Bronchus fibroblast of lung (primary cell): ENCODE data around the gene ZNF121. TPM values are rescaled to one million over a fixed set of nuclear protein-coding genes. Genes with fewer than 3 reads are reported as not detected.

ENCODE experiments used
- total RNA-seq: library from RNA; depleted of rRNA; stranded (reverse); fragments of >200 nt; gene quantifications from 2 replicates; pipeline ENCODE4 v1.2.3, GENCODE V29; 2015

The ZNF121 gene
- total RNA-seq = 15.0 and 15.5 TPM in 2 replicates

DNA sequence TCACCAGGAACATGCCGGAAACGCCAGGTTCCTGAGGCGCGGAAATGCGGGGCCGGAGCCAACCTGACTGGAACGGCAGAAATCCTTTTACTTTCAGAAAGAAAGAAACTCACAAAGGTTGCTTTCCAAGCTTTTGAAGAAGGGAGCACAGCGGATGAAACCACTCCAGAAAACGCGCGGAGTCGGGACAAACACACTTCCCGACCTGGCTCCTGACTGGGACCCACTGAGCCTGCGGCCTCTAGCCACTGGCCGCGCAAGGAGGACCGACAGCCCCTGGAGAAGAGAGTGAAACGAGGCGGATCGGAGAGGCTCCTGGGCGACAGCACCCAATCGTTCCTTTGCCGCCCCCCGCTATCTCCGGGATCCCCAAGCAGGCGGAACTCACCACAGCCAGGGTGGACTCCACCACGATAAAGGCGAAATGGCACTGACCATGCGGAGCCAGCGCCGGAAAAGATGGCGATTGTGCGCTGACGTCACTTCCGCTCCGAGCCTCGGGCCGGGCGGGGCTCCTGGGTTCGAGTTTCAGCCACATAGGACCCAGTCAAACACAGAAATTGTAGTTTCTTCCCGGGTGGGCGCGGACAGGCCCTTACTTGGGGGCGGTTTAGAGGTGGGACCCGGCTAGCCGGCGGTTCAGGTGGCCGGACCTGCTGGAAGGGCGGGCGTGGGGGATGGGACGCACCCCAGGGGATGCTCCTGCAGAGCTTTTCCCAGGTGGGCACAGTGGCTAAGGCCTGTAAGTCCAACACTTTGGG is at the start of gene ZNF121:
Gene ZNF121, minus strand, starts transcription at position 432 of the 761 bp plus-strand sequence. CDS start 16,407 bp downstream, outside the sequence.

DNA sequence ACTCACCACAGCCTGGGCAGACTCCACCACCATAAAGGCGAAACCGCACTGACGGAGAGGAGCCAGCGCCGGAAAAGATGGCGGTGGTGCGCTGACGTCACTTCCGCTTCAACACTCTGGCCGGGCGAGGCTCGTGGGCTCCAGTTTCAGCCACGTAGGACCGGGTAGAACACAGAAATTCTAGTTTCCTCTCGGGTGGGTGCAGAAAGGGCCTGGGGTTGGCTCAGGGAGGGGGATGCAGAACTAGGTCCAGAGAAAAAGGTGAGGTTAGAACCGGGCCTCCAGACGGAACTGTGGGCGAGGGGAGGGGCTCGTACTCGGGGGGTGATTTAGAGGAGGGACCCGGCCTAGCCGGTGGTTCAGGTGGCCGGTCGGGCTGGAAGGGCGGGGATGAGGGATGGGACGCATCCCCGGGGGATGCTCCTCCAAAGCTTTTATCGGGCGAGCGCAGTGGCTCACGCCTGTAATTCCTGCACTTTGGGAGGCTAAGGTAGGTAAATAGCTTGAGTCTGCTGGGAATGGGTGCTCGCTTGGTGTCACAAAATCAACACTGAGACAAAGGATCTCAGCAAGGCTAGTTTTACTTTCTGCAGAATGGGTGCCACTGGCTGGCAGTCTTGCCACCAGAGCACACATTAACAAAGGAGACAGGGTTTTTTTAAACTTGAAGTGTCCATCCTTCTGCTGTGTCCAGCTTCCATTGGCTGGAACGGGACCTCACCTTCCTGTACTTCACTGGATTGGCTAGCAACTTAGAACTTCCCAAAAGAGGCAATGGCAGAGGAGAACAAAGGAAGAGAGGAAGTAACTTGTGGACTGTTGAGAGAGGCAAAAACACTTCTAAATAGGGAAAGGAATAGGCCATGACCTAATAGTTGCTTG is 37.1 kb upstream of the ZNF121 start, which contains the start of gene ZNF561:
Gene ZNF561, minus strand, starts transcription at position 77 of the 882 bp plus-strand sequence. CDS start 1,776 bp downstream, outside the sequence.

DNA sequence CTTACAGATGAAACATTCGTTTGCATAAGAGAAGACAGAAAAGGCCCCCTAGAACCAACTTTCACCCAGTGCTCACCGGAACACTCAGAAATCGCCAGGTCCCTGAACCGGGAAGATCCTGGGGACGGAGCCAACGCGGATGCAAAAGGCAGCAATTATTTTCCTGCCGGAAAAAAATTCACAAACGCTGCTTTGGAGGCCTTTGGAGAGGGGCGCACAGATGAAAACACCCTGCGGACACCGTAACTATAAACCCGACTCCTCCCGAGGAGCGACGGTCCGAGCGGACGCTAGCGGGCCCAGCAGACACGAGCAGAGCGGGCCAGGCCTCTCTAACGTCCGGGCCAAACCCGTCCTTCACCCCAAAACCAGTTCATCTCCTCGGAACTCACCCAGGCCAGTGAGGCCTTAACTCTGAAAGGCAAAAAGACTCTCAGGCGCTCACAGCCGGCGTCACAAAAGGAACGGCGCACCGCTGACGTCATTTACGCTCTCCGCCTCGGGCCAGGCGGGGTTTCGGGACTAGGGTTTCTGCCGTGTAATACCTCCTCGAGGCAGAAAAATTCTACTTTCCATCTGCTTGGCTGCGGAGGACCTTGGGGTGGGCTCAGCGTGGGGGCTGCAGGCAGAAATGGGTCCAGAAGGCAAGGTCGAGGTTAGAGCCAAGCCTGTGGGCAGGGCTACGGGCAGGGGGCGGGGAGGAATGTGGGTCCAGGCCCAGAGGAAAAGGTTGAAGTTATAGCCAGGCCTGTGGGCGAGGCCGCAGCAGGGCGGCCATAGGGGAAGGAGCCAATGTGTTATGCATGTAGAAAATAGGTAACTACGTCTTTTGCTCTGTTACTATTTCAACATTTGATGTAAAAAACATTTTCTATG is 45.9 kb downstream of the ZNF121 start, which contains the start of gene ZNF426:
Gene ZNF426, minus strand, starts transcription at position 463 of the 876 bp plus-strand sequence. CDS start 2,413 bp downstream, outside the sequence.

Other genes starting within 250 kb of the ZNF121 start
- 0.89 and 5.4 TPM in 2 replicates for gene ZNF177, start 221.5 kb downstream of the ZNF121 start, total RNA-seq
- gene ZNF266, start 148.9 kb downstream of the ZNF121 start, total RNA-seq = 6.8 and 14.8 TPM in 2 replicates
- 0.67 and 1.0 TPM in 2 replicates for gene ZNF560, start 85.9 kb downstream of the ZNF121 start, total RNA-seq
- 6.4 and 8.6 TPM in 2 replicates for gene ZNF426, start 45.9 kb downstream of the ZNF121 start, total RNA-seq
- gene ZNF561, start 36.7 kb upstream of the ZNF121 start, total RNA-seq = 11.9 and 16.5 TPM in 2 replicates
- gene ZNF562, start 90.6 kb upstream of the ZNF121 start, total RNA-seq = 11.8 and 12.5 TPM in 2 replicates
- 3.1 and 4.7 TPM in 2 replicates for gene ZNF846, start 184.2 kb upstream of the ZNF121 start, total RNA-seq
- 26.5 and 28.1 TPM in 2 replicates for gene FBXL12, start 234.6 kb upstream of the ZNF121 start, total RNA-seq
- gene UBL5, start 243.4 kb upstream of the ZNF121 start, total RNA-seq = 886 and 930 TPM in 2 replicates